ENCODE data around the gene MMP27. TPM values are rescaled to one million over a fixed set of nuclear protein-coding genes. Genes with fewer than 3 reads are reported as not detected.

The MMP27 gene
- total RNA-seq, 1 experiment from 2014 or later, result not detected

DNA sequence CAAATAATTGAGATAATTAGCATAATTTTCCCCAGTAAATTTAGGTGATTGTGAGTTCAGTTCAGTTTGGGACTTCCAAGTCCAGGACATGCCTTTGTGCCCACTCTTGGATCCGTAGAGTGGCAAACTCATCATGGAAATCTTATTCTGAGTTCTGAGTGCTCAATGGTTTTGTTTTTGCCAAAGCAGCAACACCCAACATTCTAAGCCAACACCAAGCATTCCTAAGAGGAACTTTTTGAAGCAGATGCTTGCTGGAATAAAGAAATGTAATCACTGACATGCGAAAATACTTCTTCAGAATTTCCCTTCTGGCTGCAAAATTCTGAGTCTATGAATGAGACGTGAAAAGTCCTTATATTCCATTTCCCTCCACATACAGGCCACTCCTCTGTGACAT lies 10.4 kb downstream of the MMP27 start:
- CTCF ChIA-PET, result no interaction called here
- no peaks in the 10 kb centered on the region for H3K27me3 Mint-ChIP-seq (ENCODE audit: low read depth)

More for the DNA sequence above, 10.4 kb downstream of the MMP27 start:
- POLR2A ChIA-PET, result no interaction called here
- H3K9me3 Mint-ChIP-seq, result no peaks in the 10 kb centered on the region
- H3K36me3 Mint-ChIP-seq, result no peaks in the 10 kb centered on the region
- H3K4me1 Mint-ChIP-seq, result peaks cover 7% of the 10 kb centered on the region
- no peak overlapping the region for H3K4me3 Mint-ChIP-seq
- DNase-seq (ENCODE audit: low spot score), result no peak
- no peak overlapping the region for H3K27ac Mint-ChIP-seq
- TF ChIP-seq, protein P1, sequence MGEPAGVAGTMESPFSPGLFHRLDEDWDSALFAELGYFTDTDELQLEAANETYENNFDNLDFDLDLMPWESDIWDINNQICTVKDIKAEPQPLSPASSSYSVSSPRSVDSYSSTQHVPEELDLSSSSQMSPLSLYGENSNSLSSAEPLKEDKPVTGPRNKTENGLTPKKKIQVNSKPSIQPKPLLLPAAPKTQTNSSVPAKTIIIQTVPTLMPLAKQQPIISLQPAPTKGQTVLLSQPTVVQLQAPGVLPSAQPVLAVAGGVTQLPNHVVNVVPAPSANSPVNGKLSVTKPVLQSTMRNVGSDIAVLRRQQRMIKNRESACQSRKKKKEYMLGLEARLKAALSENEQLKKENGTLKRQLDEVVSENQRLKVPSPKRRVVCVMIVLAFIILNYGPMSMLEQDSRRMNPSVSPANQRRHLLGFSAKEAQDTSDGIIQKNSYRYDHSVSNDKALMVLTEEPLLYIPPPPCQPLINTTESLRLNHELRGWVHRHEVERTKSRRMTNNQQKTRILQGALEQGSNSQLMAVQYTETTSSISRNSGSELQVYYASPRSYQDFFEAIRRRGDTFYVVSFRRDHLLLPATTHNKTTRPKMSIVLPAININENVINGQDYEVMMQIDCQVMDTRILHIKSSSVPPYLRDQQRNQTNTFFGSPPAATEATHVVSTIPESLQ (CRISPR knock-in tag; IDR thresholded peaks at IDR 0.05), result no peak
- TF ChIP-seq TEAD1 (CRISPR knock-in tag; IDR thresholded peaks at IDR 0.05), result no peak
- TF ChIP-seq, protein P2, sequence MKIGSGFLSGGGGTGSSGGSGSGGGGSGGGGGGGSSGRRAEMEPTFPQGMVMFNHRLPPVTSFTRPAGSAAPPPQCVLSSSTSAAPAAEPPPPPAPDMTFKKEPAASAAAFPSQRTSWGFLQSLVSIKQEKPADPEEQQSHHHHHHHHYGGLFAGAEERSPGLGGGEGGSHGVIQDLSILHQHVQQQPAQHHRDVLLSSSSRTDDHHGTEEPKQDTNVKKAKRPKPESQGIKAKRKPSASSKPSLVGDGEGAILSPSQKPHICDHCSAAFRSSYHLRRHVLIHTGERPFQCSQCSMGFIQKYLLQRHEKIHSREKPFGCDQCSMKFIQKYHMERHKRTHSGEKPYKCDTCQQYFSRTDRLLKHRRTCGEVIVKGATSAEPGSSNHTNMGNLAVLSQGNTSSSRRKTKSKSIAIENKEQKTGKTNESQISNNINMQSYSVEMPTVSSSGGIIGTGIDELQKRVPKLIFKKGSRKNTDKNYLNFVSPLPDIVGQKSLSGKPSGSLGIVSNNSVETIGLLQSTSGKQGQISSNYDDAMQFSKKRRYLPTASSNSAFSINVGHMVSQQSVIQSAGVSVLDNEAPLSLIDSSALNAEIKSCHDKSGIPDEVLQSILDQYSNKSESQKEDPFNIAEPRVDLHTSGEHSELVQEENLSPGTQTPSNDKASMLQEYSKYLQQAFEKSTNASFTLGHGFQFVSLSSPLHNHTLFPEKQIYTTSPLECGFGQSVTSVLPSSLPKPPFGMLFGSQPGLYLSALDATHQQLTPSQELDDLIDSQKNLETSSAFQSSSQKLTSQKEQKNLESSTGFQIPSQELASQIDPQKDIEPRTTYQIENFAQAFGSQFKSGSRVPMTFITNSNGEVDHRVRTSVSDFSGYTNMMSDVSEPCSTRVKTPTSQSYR (CRISPR knock-in tag; IDR thresholded peaks at IDR 0.05), result no peak
- TF ChIP-seq, protein P3, sequence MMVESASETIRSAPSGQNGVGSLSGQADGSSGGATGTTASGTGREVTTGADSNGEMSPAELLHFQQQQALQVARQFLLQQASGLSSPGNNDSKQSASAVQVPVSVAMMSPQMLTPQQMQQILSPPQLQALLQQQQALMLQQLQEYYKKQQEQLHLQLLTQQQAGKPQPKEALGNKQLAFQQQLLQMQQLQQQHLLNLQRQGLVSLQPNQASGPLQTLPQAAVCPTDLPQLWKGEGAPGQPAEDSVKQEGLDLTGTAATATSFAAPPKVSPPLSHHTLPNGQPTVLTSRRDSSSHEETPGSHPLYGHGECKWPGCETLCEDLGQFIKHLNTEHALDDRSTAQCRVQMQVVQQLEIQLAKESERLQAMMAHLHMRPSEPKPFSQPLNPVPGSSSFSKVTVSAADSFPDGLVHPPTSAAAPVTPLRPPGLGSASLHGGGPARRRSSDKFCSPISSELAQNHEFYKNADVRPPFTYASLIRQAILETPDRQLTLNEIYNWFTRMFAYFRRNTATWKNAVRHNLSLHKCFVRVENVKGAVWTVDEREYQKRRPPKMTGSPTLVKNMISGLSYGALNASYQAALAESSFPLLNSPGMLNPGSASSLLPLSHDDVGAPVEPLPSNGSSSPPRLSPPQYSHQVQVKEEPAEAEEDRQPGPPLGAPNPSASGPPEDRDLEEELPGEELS (CRISPR knock-in tag; IDR thresholded peaks at IDR 0.05), result no peak
- TF ChIP-seq, protein P4, sequence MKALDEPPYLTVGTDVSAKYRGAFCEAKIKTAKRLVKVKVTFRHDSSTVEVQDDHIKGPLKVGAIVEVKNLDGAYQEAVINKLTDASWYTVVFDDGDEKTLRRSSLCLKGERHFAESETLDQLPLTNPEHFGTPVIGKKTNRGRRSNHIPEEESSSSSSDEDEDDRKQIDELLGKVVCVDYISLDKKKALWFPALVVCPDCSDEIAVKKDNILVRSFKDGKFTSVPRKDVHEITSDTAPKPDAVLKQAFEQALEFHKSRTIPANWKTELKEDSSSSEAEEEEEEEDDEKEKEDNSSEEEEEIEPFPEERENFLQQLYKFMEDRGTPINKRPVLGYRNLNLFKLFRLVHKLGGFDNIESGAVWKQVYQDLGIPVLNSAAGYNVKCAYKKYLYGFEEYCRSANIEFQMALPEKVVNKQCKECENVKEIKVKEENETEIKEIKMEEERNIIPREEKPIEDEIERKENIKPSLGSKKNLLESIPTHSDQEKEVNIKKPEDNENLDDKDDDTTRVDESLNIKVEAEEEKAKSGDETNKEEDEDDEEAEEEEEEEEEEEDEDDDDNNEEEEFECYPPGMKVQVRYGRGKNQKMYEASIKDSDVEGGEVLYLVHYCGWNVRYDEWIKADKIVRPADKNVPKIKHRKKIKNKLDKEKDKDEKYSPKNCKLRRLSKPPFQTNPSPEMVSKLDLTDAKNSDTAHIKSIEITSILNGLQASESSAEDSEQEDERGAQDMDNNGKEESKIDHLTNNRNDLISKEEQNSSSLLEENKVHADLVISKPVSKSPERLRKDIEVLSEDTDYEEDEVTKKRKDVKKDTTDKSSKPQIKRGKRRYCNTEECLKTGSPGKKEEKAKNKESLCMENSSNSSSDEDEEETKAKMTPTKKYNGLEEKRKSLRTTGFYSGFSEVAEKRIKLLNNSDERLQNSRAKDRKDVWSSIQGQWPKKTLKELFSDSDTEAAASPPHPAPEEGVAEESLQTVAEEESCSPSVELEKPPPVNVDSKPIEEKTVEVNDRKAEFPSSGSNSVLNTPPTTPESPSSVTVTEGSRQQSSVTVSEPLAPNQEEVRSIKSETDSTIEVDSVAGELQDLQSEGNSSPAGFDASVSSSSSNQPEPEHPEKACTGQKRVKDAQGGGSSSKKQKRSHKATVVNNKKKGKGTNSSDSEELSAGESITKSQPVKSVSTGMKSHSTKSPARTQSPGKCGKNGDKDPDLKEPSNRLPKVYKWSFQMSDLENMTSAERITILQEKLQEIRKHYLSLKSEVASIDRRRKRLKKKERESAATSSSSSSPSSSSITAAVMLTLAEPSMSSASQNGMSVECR (CRISPR knock-in tag; IDR thresholded peaks at IDR 0.05; ENCODE audit: borderline replicate concordance), result no peak
- no peak for TF ChIP-seq NFYB (CRISPR knock-in tag; conservative IDR thresholded peaks at IDR 0.05; ENCODE audit: low read depth)
- TF ChIP-seq SMAD3 (CRISPR knock-in tag; IDR thresholded peaks at IDR 0.05; ENCODE audit: borderline replicate concordance), result no peak
- TF ChIP-seq ZNF423 (CRISPR knock-in tag; IDR thresholded peaks at IDR 0.05), result no peak
- TF ChIP-seq, protein P5, sequence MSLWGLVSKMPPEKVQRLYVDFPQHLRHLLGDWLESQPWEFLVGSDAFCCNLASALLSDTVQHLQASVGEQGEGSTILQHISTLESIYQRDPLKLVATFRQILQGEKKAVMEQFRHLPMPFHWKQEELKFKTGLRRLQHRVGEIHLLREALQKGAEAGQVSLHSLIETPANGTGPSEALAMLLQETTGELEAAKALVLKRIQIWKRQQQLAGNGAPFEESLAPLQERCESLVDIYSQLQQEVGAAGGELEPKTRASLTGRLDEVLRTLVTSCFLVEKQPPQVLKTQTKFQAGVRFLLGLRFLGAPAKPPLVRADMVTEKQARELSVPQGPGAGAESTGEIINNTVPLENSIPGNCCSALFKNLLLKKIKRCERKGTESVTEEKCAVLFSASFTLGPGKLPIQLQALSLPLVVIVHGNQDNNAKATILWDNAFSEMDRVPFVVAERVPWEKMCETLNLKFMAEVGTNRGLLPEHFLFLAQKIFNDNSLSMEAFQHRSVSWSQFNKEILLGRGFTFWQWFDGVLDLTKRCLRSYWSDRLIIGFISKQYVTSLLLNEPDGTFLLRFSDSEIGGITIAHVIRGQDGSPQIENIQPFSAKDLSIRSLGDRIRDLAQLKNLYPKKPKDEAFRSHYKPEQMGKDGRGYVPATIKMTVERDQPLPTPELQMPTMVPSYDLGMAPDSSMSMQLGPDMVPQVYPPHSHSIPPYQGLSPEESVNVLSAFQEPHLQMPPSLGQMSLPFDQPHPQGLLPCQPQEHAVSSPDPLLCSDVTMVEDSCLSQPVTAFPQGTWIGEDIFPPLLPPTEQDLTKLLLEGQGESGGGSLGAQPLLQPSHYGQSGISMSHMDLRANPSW (CRISPR knock-in tag; conservative IDR thresholded peaks at IDR 0.05; ENCODE audit: low read depth), result no peak
- no peak for TF ChIP-seq HMGA2 (CRISPR knock-in tag; IDR thresholded peaks at IDR 0.05)
- no peak for TF ChIP-seq NR2C2 (CRISPR knock-in tag; IDR thresholded peaks at IDR 0.05)
- TF ChIP-seq, protein P6, sequence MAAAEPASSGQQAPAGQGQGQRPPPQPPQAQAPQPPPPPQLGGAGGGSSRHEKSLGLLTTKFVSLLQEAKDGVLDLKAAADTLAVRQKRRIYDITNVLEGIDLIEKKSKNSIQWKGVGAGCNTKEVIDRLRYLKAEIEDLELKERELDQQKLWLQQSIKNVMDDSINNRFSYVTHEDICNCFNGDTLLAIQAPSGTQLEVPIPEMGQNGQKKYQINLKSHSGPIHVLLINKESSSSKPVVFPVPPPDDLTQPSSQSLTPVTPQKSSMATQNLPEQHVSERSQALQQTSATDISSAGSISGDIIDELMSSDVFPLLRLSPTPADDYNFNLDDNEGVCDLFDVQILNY (CRISPR knock-in tag; IDR thresholded peaks at IDR 0.05), result no peak
- no peak for TF ChIP-seq PRRX2 (CRISPR knock-in tag; IDR thresholded peaks at IDR 0.05)
- no peak for TF ChIP-seq NR1H2 (CRISPR knock-in tag; IDR thresholded peaks at IDR 0.05)
- no peak for ATAC-seq
